Peyer's patch (tissue), 4 donors: Measurements from ENCODE around the gene ANXA2. TPM values are rescaled to one million over a fixed set of nuclear protein-coding genes. Genes with fewer than 3 reads are reported as not detected.

ENCODE experiments used
- DNase-seq, 3 donors: peaks; one replicate each; pipeline ENCODE4 v3.0.0-alpha.2; 2017 to 2019
- H3K27ac ChIP-seq, 4 donors: fragments of 200-600 bp; sonication (generic); one replicate each; pipeline ENCODE4 v1.5.1; 2016 to 2019
- H3K27me3 ChIP-seq, 2 donors: fragments of 200-600 bp; sonication (generic); one replicate each; pipeline ENCODE4 v1.5.1; 2019
- H3K36me3 ChIP-seq, 3 donors: fragments of 200-600 bp; sonication (generic); one replicate each; pipeline ENCODE4 v1.5.1; 2016 to 2019
- H3K4me1 ChIP-seq, 4 donors: fragments of 200-600 bp; sonication (generic); one replicate each; pipeline ENCODE4 v1.5.1; 2016 to 2019
- H3K4me3 ChIP-seq, 4 donors: fragments of 200-600 bp; sonication (generic); 1 replicate in 3 of 4; 2 replicates in 1 of 4; pipeline ENCODE4 v1.5.1; 2016 to 2019; ENCODE audit warnings: mild to moderate bottlenecking in 1 of 4
- H3K9me3 ChIP-seq, 4 donors: fragments of 200-600 bp; sonication (generic); one replicate each; pipeline ENCODE4 v1.5.1; 2016 to 2019; ENCODE audit warnings: mild to moderate bottlenecking in 1 of 4
- POLR2A ChIP-seq, 2 donors: fragments of 450-650 bp; IDR thresholded peaks; one replicate each; pipeline ENCODE4 v1.5.1; 2017; ENCODE audit warnings: antibody characterized with exemption in 2 of 2, mild to moderate bottlenecking in 2 of 2, moderate library complexity in 2 of 2
- total RNA-seq, 4 donors: library from RNA; depleted of rRNA; stranded (reverse); fragments of >200 nt; gene quantifications; one replicate each; pipeline ENCODE4 v1.1.0, GENCODE V29; 2016
- TF ChIP-seq, protein P1 (sequence below), 6 experiments: fragments of 450-650 bp in 4 of 6; fragments of 200-600 bp in 2 of 6; sonication (generic) in 1 of 6; IDR thresholded peaks; one replicate each; pipeline ENCODE4 v1.5.1; 2017 to 2019; ENCODE audit warnings: antibody characterized with exemption in 6 of 6, mild to moderate bottlenecking in 3 of 6, moderate library complexity in 1 of 6

ANXA2 gene
- 100 to 1,000 TPM; 564 to 802 (median 681) TPM for total RNA-seq

DNA sequence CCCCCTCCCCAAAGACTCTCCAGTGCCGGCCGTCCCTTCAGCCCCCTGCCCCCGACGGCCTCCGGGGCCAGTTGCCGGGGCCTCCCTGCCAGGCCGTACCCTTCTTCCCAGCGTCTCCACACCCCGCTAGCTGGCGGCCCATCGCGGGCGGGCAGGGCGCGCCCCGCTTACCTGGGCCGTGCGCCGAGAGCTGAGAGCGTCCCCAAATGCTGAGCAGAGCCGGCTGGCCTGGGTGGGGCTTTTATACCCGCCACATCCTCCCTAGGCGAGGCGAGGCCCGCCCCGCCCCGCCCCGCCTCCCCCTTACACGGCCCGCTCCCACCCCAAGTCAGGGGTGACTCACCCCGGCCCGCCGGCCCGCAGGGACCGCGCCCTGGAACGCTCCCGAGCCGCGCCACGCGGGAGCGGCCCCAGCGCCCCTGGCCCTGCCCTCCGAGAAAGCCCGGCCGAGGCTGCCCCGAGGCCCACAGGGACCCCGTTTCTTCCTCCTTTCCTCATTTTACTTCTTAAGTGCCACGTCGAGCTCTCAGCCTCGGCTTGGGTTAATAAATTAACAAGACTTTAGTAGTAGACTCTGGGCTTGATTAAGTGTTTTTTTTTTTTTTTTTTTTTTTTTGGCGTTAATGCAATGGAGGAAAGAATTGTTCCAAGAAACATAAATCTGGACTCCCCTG, at the start of gene ANXA2:
Gene ANXA2 (minus strand): TSS at position 215 of the 674 bp plus-strand sequence. CDS start 11,911 bp downstream, outside the sequence.
- Histone ChIP-seq H3K4me3 (peak within 1 kb of the TSS; percentile 75 to 94 (median 83)), H3K9me3 (no peaks in the 10 kb centered on the region), H3K36me3 (peaks cover 0 to 15% (median 0%) of the 10 kb centered on the region in 3 donors), H3K4me1 (peaks cover 0 to 47% (median 18%) of the 10 kb centered on the region in 4 donors), H3K27ac (peak within 1 kb of the TSS; percentile 89 to 100 (median 98)), H3K27me3 (no peaks in the 10 kb centered on the region)
- TF ChIP-seq, protein P1, sequence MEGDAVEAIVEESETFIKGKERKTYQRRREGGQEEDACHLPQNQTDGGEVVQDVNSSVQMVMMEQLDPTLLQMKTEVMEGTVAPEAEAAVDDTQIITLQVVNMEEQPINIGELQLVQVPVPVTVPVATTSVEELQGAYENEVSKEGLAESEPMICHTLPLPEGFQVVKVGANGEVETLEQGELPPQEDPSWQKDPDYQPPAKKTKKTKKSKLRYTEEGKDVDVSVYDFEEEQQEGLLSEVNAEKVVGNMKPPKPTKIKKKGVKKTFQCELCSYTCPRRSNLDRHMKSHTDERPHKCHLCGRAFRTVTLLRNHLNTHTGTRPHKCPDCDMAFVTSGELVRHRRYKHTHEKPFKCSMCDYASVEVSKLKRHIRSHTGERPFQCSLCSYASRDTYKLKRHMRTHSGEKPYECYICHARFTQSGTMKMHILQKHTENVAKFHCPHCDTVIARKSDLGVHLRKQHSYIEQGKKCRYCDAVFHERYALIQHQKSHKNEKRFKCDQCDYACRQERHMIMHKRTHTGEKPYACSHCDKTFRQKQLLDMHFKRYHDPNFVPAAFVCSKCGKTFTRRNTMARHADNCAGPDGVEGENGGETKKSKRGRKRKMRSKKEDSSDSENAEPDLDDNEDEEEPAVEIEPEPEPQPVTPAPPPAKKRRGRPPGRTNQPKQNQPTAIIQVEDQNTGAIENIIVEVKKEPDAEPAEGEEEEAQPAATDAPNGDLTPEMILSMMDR (IDR thresholded peaks at IDR 0.05), result no peak
- TF ChIP-seq POLR2A (IDR thresholded peaks at IDR 0.05), result peak; percentile 96 to 97
- DNase-seq, result peak; percentile 80 to 94 (median 92)

DNA sequence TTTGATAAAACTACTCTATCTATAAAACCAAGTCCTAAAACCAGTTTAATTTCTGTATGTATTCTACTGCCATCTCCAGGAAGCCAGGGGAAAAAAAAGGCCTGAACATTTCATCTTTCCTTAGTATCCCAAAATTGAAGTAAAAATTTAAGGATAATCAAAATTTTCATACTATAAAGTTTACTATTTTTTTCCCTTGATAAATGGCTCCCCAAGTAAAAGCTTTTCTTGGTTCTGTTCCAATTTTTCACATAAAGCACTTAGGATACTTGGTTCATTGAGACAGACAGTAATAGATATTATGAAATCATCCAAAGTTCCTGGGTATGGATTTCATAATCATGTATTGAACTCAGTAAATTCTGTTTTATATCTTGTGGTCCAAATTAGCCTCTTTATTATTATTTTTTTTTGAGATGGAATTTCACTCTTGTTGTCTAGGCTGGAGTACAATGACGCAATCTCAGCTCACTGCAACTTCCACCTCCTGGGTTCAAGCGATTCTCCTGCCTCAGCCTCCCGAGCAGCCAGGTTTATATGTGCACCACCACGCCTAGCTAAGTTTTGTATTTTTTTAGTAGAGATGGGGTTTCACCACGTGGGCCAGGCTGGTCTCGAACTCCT, 46.6 kb upstream of the ANXA2 start:
- Histone ChIP-seq H3K4me3 (no peak overlapping the region), H3K27ac (no peak overlapping the region), H3K27me3 (no peaks in the 10 kb centered on the region), H3K4me1 (peaks cover 0 to 33% (median 0%) of the 10 kb centered on the region in 4 donors), H3K9me3 (no peaks in the 10 kb centered on the region), H3K36me3 (peaks cover 0 to 13% (median 0%) of the 10 kb centered on the region in 3 donors)
- TF ChIP-seq, protein P1 (IDR thresholded peaks at IDR 0.05), result peak in 4 of 6 experiments; percentile 45 to 62 (median 62)
- TF ChIP-seq POLR2A (IDR thresholded peaks at IDR 0.05), result no peak
- DNase-seq, result no peak

DNA sequence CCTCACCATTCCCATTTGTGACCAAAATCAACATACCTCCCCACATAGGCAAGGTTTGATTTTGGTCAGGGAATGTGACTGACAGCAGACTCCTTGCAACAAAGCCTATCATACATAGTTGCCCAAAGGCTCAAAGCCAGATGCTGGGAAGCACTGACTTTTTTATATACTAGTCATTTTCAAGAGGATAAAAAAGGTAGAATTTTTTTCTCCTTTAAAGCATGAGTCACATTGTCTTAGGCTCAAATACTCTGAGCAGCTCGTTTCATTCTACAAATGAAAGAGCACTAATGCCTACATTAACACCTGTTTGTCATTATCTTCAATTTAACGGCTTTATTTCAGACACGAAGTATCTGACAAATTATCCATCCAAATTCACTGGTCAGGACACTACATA, 45.0 kb upstream of the ANXA2 start:
- H3K27ac ChIP-seq, result no peak overlapping the region
- H3K27me3 ChIP-seq, result no peaks in the 10 kb centered on the region
- no peaks in the 10 kb centered on the region for H3K9me3 ChIP-seq
- peaks cover 0 to 33% (median 0%) of the 10 kb centered on the region in 4 donors for H3K4me1 ChIP-seq
- no peak for DNase-seq
- H3K36me3 ChIP-seq, result peaks cover 0 to 9% (median 0%) of the 10 kb centered on the region in 3 donors
- H3K4me3 ChIP-seq, result no peak overlapping the region
- no peak for TF ChIP-seq POLR2A (IDR thresholded peaks at IDR 0.05)
- TF ChIP-seq, protein P1 (IDR thresholded peaks at IDR 0.05), result no peak

DNA sequence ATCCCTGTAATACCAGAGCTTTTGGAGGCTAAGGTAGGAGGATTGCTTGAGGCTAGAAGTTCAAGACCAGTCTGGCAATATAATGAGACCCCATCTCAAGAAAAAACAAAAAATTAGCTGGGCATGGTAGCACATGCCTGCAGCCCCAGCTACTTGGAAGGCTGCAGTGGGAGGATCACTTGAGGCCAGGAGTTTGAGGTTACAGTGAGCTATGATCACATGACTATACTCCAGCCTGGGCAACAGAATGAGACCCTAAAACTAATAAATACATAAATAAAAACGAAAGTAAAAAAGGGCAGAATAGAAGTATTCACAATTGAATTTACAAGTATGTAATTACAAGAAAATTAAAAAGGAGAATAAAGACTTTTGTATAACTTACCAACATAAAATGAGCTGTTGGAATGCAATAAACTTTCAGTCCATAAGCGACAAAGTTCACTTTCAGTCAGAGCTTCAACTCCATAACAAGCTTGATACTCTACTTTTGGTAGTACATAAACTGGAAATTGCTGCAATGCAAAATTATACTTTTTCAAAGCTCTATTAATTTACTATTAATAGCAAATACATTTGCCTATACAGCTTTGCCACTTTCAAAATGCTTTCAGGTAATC, 44.4 kb upstream of the ANXA2 start:
- peaks cover 0 to 33% (median 0%) of the 10 kb centered on the region in 4 donors for H3K4me1 ChIP-seq
- H3K36me3 ChIP-seq, result peaks cover 0 to 6% (median 0%) of the 10 kb centered on the region in 3 donors
- TF ChIP-seq, protein P1 (IDR thresholded peaks at IDR 0.05), result no peak
- TF ChIP-seq POLR2A (IDR thresholded peaks at IDR 0.05), result no peak
- H3K27me3 ChIP-seq, result no peaks in the 10 kb centered on the region
- H3K9me3 ChIP-seq, result no peaks in the 10 kb centered on the region
- peak overlapping the region in 1 of 4 donors; percentile 22 for H3K27ac ChIP-seq
- DNase-seq, result no peak
- no peak overlapping the region for H3K4me3 ChIP-seq

DNA sequence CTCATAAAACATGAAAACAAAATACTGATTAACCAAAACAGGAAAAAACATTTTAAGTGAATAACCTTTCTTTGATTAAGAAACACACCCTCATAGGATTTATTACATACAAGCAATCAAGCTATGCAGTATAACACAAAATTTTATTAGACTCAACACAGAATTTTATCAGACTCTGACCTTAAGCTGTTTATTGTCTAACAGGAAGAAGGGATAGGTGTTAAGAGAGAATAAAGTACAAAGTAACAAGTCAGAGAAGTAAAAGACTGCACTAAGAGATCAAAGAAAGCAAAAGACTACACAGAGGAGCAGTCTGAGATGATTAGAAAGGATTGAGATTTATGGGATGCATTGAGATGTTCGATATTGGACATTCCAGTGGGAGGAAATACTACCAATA, 43.5 kb upstream of the ANXA2 start:
- DNase-seq, result no peak
- no peaks in the 10 kb centered on the region for H3K9me3 ChIP-seq
- peaks cover 0 to 6% (median 0%) of the 10 kb centered on the region in 3 donors for H3K36me3 ChIP-seq
- H3K4me3 ChIP-seq, result no peak overlapping the region
- TF ChIP-seq, protein P1 (IDR thresholded peaks at IDR 0.05), result no peak
- TF ChIP-seq POLR2A (IDR thresholded peaks at IDR 0.05), result no peak
- no peaks in the 10 kb centered on the region for H3K27me3 ChIP-seq
- H3K4me1 ChIP-seq, result peaks cover 0 to 33% (median 0%) of the 10 kb centered on the region in 4 donors
- H3K27ac ChIP-seq, result peak overlapping the region in 2 of 4 donors; percentile 25 to 64
